Retinal pigment epithelial cell (primary cell): ENCODE results near the gene KRT86.
"Not testable (repeated sequence)": the region's sequence is repeated elsewhere in the genome, so short reads cannot be mapped to it uniquely, and the experiment has no call there.

ENCODE experiments used
- DNase-seq: peaks from one replicate; pipeline ENCODE4 v3.0.0-alpha.2; 2010; ENCODE audit warnings: low read depth
- H3K4me3 ChIP-seq: 2 replicates; pipeline ENCODE4 v1.5.1; 2011; ENCODE audit warnings: mild to moderate bottlenecking, low read length, control low read depth, moderate library complexity
- TF ChIP-seq, protein P1 (sequence below): conservative IDR thresholded peaks from 2 replicates; pipeline ENCODE4 v1.5.1; 2011; ENCODE audit warnings: low read depth, low read length, control low read depth, inconsistent platforms

Gene KRT86

GRCh38 chr12:52254180-52254964, 20.1 kb upstream of the KRT86 start:
- TF ChIP-seq, protein P1, sequence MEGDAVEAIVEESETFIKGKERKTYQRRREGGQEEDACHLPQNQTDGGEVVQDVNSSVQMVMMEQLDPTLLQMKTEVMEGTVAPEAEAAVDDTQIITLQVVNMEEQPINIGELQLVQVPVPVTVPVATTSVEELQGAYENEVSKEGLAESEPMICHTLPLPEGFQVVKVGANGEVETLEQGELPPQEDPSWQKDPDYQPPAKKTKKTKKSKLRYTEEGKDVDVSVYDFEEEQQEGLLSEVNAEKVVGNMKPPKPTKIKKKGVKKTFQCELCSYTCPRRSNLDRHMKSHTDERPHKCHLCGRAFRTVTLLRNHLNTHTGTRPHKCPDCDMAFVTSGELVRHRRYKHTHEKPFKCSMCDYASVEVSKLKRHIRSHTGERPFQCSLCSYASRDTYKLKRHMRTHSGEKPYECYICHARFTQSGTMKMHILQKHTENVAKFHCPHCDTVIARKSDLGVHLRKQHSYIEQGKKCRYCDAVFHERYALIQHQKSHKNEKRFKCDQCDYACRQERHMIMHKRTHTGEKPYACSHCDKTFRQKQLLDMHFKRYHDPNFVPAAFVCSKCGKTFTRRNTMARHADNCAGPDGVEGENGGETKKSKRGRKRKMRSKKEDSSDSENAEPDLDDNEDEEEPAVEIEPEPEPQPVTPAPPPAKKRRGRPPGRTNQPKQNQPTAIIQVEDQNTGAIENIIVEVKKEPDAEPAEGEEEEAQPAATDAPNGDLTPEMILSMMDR = no peak
- H3K4me3 ChIP-seq = no peak overlapping the region
- no peak for DNase-seq

DNA sequence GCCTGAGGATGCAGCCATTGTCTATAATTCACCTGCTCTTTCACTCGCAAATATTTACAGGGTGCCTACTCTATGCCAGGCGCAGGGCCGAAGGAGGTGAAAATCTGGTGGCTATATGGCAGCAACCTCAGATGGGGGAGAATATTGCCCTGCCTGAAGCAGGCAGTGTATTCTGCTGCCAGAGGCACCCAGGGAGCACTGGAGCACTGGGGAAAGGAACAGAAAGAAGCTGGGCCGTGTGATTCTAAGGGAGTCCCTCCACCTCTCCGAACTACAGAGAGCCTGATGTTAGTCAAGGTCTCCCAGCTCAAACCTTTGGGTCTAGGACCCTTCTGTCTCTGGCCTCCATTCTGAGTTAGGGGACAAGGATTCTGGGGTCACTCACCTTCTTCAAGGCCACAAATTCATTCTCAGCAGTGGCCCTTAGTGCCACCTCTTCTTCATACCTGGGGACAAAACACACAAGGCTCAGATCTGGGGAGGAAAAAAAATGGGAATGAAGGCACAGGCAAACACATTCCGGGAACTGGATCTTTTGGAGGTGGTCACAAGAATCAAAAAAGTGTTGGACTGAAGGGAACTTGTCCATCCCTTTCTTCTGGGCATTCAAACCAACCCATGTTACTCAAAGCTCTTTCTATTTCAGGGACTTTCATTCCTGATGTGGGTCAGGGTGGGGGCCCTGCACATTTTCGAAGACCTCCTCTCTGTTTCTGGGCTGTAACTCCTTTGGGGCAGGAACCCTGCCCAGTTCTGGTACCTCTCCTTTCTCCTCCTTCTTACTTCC, 19.3 kb upstream of the KRT86 start:
- TF ChIP-seq, protein P1 = no peak
- no peak for DNase-seq

GRCh38 chr12:52255926-52256583, 18.4 kb upstream of the KRT86 start:
- TF ChIP-seq, protein P1 = no peak
- DNase-seq = no peak
- no peak overlapping the region for H3K4me3 ChIP-seq

More for the DNA sequence above, 19.3 kb upstream of the KRT86 start:
- H3K4me3 ChIP-seq = no peak overlapping the region

GRCh38 chr12:52256584-52256935, 17.9 kb upstream of the KRT86 start:
- DNase-seq = no peak
- H3K4me3 ChIP-seq = no peak overlapping the region
- TF ChIP-seq, protein P1 = no peak

GRCh38 chr12:52257074-52257551, 17.3 kb upstream of the KRT86 start:
- no peak for DNase-seq
- TF ChIP-seq, protein P1 = no peak
- H3K4me3 ChIP-seq = no peak overlapping the region

- H3K4me3 ChIP-seq, DNase-seq: not testable (repeated sequence)
Observed at GRCh38 chr12:52257922-52258321, 16.5 kb upstream of the KRT86 start.

GRCh38 chr12:52258335-52258901, 16.0 kb upstream of the KRT86 start:
- no peak for DNase-seq
- TF ChIP-seq, protein P1 = no peak
- no peak overlapping the region for H3K4me3 ChIP-seq
